Liver (tissue), 9 donors: Measurements from ENCODE around the gene IGSF3. TPM values are rescaled to one million over a fixed set of nuclear protein-coding genes. Genes with fewer than 3 reads are reported as not detected.

ENCODE experiments used
- DNase-seq: peaks from one replicate; pipeline ENCODE4 v3.0.0-alpha.2; 2017; ENCODE audit warnings: low spot score
- H3K27ac ChIP-seq, 2 donors: one replicate each; pipeline ENCODE4 v1.7.0; 2013; ENCODE audit warnings: inconsistent platforms in 2 of 2, low read length in 2 of 2, control low read depth in 1 of 2, low read depth in 1 of 2, mild to moderate bottlenecking in 1 of 2
- H3K27me3 ChIP-seq, 4 donors: one replicate each; pipeline versions ENCODE4 v1.6.1 to v1.7.0; 2013; ENCODE audit warnings: low read length in 3 of 4, inconsistent platforms in 1 of 4, mild to moderate bottlenecking in 1 of 4, moderate library complexity in 1 of 4; ENCODE audit not compliant: control insufficient read depth in 4 of 4, insufficient read depth in 4 of 4
- H3K36me3 ChIP-seq, 4 donors: one replicate each; pipeline versions ENCODE4 v1.6.1 to v1.7.0; 2013; ENCODE audit warnings: low read length in 3 of 4, mild to moderate bottlenecking in 3 of 4, low read depth in 1 of 4, moderate library complexity in 1 of 4; ENCODE audit not compliant: control insufficient read depth in 4 of 4, insufficient read depth in 3 of 4
- H3K4me1 ChIP-seq, 4 donors: one replicate each; pipeline versions ENCODE4 v1.6.1 to v1.7.0; 2013; ENCODE audit warnings: low read length in 3 of 4, mild to moderate bottlenecking in 3 of 4, moderate library complexity in 1 of 4; ENCODE audit not compliant: control insufficient read depth in 4 of 4, insufficient read depth in 4 of 4
- H3K4me3 ChIP-seq, 3 donors: one replicate each; pipeline versions ENCODE4 v1.6.1 to v1.7.0; 2013; ENCODE audit warnings: low read length in 3 of 3, control low read depth in 1 of 3, low read depth in 1 of 3, mild to moderate bottlenecking in 1 of 3
- H3K9ac ChIP-seq, 2 donors: one replicate each; pipeline ENCODE4 v1.7.0; 2013; ENCODE audit warnings: low read length in 2 of 2, mild to moderate bottlenecking in 2 of 2, moderate library complexity in 2 of 2, control low read depth in 1 of 2, low read depth in 1 of 2
- H3K9me3 ChIP-seq, 4 donors: one replicate each; pipeline versions ENCODE4 v1.6.1 to v1.7.0; 2013; ENCODE audit warnings: low read length in 3 of 4; ENCODE audit not compliant: control insufficient read depth in 4 of 4
- GABPA ChIP-seq, 2 donors: IDR thresholded peaks in 1 of 2; conservative IDR thresholded peaks in 1 of 2; 2 replicates each; pipeline ENCODE4 v1.6.1; 2016; ENCODE audit warnings: antibody characterized with exemption in 2 of 2, mild to moderate bottlenecking in 1 of 2, moderate library complexity in 1 of 2
- RAD21 ChIP-seq, 2 donors: IDR thresholded peaks; 2 replicates each; pipeline ENCODE4 v1.6.1; 2016; ENCODE audit warnings: antibody characterized with exemption in 2 of 2, mild to moderate bottlenecking in 2 of 2
- TAF1 ChIP-seq: conservative IDR thresholded peaks from 2 replicates; pipeline ENCODE4 v1.6.1; 2016; ENCODE audit warnings: antibody characterized with exemption, mild to moderate bottlenecking
- YY1 ChIP-seq: IDR thresholded peaks from 2 replicates; pipeline ENCODE4 v1.6.1; 2016; ENCODE audit warnings: antibody characterized with exemption, mild to moderate bottlenecking
- WGBS: extraction: QIAGEN DNeasy Blood & Tissue Kit; methylation state at CpG from one replicate; pipeline ENCODE4 v1.1.7; 2013; 5-methylcytosine and 5-hydroxymethylcytosine counted together
- polyA plus RNA-seq, 2 donors: library from polyadenylated mRNA; stranded (reverse) in 1 of 2; unstranded in 1 of 2; fragments of 200-250 nt in 1 of 2; fragments of >200 nt in 1 of 2; fragmentation: Nextera tagmentation in 1 of 2; extraction: Ambion mirVana in 1 of 2; gene quantifications; one replicate each; pipeline versions ENCODE4 v1.2.1 to v1.2.3, GENCODE V29; 2013 to 2015
- total RNA-seq, 2 donors: library from RNA; depleted of rRNA; stranded (reverse); fragments of >200 nt; gene quantifications; one replicate each; pipeline ENCODE4 v1.2.3, GENCODE V29; 2014
- TF ChIP-seq, protein P1 (sequence below): IDR thresholded peaks from 2 replicates; pipeline ENCODE4 v1.6.1; 2016; ENCODE audit warnings: antibody characterized with exemption
- TF ChIP-seq, protein P2 (sequence below): IDR thresholded peaks from 2 replicates; pipeline ENCODE4 v1.6.1; 2016; ENCODE audit warnings: antibody characterized with exemption
- TF ChIP-seq, protein P3 (sequence below): IDR thresholded peaks from 2 replicates; pipeline ENCODE4 v1.6.1; 2016; ENCODE audit warnings: antibody characterized with exemption, mild to moderate bottlenecking
- donor health status: healthy.
- donor health status: healthy.
- donor health status: healthy.
- donor health status: healthy.
- donor health status: healthy.

Gene IGSF3
- total and polyA plus RNA-seq, 4 donors, result 0.14 to 5.4 (median 0.68) TPM

DNA sequence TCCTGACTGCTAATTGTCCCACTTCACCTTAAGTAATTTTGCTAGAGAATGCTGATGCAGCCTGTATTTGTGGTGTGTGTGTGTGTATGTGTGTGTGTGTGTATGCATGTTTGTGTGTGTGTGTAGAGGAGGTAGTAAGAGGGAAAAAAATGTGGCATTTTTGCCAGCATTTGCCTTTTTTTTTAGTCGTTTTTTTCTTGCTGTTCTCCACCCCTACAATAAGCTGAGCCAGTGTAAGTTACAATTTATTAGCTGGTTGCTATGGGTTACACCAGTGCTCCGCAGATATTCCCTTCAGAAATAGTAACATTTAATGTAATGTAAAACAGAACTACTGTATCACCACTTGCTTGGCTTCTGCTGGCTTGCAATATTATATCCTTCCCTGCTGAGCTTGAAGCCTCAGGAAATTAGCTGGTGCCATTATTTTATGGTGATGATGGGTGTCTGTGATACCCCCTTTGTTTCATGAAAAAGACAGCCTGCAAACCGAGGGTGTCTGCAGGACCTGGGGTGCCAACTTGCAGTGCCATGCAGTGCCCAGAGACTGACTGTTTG is 23.4 kb upstream of the IGSF3 start:
- WGBS, result 51% methylated on average over 3 of the region's 3 CpGs
- Histone ChIP-seq H3K36me3 (no peaks in the 10 kb centered on the region), H3K4me1 (no peaks in the 10 kb centered on the region), H3K27ac (no peak overlapping the region), H3K9me3 (no peaks in the 10 kb centered on the region), H3K4me3 (no peak overlapping the region), H3K9ac (no peak overlapping the region), H3K27me3 (no peaks in the 10 kb centered on the region)
- TF ChIP-seq TAF1 (no peak), YY1 (no peak)
- TF ChIP-seq, protein P1, sequence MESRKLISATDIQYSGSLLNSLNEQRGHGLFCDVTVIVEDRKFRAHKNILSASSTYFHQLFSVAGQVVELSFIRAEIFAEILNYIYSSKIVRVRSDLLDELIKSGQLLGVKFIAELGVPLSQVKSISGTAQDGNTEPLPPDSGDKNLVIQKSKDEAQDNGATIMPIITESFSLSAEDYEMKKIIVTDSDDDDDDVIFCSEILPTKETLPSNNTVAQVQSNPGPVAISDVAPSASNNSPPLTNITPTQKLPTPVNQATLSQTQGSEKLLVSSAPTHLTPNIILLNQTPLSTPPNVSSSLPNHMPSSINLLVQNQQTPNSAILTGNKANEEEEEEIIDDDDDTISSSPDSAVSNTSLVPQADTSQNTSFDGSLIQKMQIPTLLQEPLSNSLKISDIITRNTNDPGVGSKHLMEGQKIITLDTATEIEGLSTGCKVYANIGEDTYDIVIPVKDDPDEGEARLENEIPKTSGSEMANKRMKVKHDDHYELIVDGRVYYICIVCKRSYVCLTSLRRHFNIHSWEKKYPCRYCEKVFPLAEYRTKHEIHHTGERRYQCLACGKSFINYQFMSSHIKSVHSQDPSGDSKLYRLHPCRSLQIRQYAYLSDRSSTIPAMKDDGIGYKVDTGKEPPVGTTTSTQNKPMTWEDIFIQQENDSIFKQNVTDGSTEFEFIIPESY, result no peak
- no peak for DNase-seq

DNA sequence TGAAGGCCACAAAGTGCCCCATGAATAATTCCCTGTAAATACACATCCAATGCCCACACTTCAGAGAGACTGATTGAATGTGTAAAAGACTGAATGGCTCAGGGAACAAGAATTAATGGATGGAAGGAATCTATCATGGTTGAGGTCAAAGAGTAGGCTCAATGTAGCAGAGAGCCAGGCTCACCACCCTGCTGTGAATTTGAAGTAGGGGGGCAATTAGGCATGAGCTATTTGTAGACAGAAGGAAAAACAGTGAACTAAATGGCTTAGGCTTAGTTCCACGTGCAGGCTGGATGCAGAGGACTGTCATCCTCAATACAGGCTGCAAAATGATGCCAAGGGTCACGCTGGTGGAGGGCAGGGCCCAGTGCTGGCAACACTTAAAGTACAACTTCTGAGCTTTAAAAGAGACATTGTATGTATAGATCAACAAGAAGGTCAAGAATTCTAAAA is 22.9 kb upstream of the IGSF3 start:
- Histone ChIP-seq H3K27me3 (no peaks in the 10 kb centered on the region), H3K36me3 (no peaks in the 10 kb centered on the region), H3K4me1 (no peaks in the 10 kb centered on the region), H3K9ac (no peak overlapping the region), H3K9me3 (no peaks in the 10 kb centered on the region), H3K4me3 (no peak overlapping the region), H3K27ac (no peak overlapping the region)
- TF ChIP-seq, protein P2, sequence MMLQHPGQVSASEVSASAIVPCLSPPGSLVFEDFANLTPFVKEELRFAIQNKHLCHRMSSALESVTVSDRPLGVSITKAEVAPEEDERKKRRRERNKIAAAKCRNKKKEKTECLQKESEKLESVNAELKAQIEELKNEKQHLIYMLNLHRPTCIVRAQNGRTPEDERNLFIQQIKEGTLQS, result no peak
- TF ChIP-seq GABPA (IDR thresholded peaks at IDR 0.05 in 1 of 2, conservative IDR thresholded peaks at IDR 0.05 in 1 of 2), result no peak
- TF ChIP-seq, protein P3, sequence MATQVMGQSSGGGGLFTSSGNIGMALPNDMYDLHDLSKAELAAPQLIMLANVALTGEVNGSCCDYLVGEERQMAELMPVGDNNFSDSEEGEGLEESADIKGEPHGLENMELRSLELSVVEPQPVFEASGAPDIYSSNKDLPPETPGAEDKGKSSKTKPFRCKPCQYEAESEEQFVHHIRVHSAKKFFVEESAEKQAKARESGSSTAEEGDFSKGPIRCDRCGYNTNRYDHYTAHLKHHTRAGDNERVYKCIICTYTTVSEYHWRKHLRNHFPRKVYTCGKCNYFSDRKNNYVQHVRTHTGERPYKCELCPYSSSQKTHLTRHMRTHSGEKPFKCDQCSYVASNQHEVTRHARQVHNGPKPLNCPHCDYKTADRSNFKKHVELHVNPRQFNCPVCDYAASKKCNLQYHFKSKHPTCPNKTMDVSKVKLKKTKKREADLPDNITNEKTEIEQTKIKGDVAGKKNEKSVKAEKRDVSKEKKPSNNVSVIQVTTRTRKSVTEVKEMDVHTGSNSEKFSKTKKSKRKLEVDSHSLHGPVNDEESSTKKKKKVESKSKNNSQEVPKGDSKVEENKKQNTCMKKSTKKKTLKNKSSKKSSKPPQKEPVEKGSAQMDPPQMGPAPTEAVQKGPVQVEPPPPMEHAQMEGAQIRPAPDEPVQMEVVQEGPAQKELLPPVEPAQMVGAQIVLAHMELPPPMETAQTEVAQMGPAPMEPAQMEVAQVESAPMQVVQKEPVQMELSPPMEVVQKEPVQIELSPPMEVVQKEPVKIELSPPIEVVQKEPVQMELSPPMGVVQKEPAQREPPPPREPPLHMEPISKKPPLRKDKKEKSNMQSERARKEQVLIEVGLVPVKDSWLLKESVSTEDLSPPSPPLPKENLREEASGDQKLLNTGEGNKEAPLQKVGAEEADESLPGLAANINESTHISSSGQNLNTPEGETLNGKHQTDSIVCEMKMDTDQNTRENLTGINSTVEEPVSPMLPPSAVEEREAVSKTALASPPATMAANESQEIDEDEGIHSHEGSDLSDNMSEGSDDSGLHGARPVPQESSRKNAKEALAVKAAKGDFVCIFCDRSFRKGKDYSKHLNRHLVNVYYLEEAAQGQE, result no peak
- DNase-seq, result no peak
- 64% methylated on average over 2 of the region's 2 CpGs for WGBS

DNA sequence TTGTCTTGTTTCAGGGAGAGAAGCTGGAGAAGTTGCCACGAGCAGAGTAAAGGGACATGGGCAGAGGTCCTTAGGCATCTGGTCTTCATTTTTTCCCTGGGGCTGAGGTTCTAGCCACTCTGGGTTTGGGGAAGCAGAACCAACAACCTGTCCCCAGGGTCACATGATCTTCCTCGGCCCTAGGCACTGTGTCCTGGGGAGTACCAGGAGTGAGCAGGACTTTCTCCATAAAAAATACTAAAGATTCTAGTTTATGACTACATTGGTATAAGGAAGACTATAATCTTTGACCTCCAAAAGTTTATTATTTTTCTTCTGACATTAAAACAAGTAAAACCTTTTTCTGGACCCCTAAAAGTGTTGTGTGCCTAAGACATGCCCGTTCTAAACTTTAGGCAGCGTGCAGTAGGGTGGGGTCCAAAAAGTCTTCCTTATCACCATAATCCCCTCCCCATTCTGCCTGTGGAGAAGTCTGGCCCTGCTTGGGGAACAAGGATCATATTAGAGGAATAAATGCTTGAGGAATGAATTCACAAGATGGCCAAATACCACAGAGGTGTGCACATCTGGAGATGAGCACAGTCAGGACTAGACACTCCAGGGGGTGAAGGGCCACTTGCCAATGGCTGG is 19.3 kb upstream of the IGSF3 start:
- TF ChIP-seq RAD21 (IDR thresholded peaks at IDR 0.05), result no peak
- Histone ChIP-seq H3K27me3 (no peaks in the 10 kb centered on the region), H3K9ac (no peak overlapping the region), H3K27ac (no peak overlapping the region), H3K4me3 (no peak overlapping the region), H3K9me3 (no peaks in the 10 kb centered on the region), H3K36me3 (no peaks in the 10 kb centered on the region), H3K4me1 (no peaks in the 10 kb centered on the region)
- DNase-seq, result no peak
- 83% methylated on average over 4 of the region's 4 CpGs for WGBS
